ENCODE results near the gene HERPUD2.

- TF ChIP-seq, protein P1, sequence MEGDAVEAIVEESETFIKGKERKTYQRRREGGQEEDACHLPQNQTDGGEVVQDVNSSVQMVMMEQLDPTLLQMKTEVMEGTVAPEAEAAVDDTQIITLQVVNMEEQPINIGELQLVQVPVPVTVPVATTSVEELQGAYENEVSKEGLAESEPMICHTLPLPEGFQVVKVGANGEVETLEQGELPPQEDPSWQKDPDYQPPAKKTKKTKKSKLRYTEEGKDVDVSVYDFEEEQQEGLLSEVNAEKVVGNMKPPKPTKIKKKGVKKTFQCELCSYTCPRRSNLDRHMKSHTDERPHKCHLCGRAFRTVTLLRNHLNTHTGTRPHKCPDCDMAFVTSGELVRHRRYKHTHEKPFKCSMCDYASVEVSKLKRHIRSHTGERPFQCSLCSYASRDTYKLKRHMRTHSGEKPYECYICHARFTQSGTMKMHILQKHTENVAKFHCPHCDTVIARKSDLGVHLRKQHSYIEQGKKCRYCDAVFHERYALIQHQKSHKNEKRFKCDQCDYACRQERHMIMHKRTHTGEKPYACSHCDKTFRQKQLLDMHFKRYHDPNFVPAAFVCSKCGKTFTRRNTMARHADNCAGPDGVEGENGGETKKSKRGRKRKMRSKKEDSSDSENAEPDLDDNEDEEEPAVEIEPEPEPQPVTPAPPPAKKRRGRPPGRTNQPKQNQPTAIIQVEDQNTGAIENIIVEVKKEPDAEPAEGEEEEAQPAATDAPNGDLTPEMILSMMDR (IDR thresholded peaks at IDR 0.05 in 4 of 5, conservative IDR thresholded peaks at IDR 0.05 in 1 of 5): no peak
- no peak for TF ChIP-seq POLR2A (IDR thresholded peaks at IDR 0.05)
Observed at GRCh38 chr7:35694161-35694783, 663 bp downstream of the HERPUD2 start.
